ENCODE data around the gene DDX59. TPM values are rescaled to one million over a fixed set of nuclear protein-coding genes. Genes with fewer than 3 reads are reported as not detected.

DDX59 gene
- total RNA-seq, 3 donors from 2014 or later (not counting 1 experiment from before 2014, with no cell fraction given): 31.9 to 39.9 (median 38.7) TPM

GRCh38 chr1:200704986-200705500 lies 35.3 kb upstream of the DDX59 start:
- H3K27me3 Mint-ChIP-seq (ENCODE audit: low read depth in 2 of 2): peaks cover 0 to 9% of the 10 kb centered on the region in 2 donors
- 74% methylated on average over 2 of the region's 3 CpGs for WGBS (ENCODE audit: insufficient coverage)

GRCh38 chr1:200699871-200700270 lies 30.2 kb upstream of the DDX59 start:
- no peaks in the 10 kb centered on the region for H3K4me1 Mint-ChIP-seq
- H3K27ac Mint-ChIP-seq: no peak overlapping the region
- H3K4me3 ChIP-seq (ENCODE audit: low read length): no peak overlapping the region
- no peaks in the 10 kb centered on the region for H3K4me1 ChIP-seq (ENCODE audit: control insufficient read depth, insufficient read depth, low read length)
- peaks cover 13 to 28% of the 10 kb centered on the region in 2 donors for H3K27me3 Mint-ChIP-seq (ENCODE audit: low read depth in 2 of 2)
- DNase-seq: no peak
- no peak for TF ChIP-seq CTCF (IDR thresholded peaks at IDR 0.05)
- no peak overlapping the region for H3K27ac ChIP-seq (ENCODE audit: low read length)
- intact Hi-C loops (cut with micrococcal nuclease): no loop called here
- no peak for ATAC-seq
- no peaks in the 10 kb centered on the region for H3K9me3 Mint-ChIP-seq
- no peaks in the 10 kb centered on the region for H3K36me3 ChIP-seq (ENCODE audit: control insufficient read depth, insufficient read depth, low read length)
- H3K9me3 ChIP-seq (ENCODE audit: control insufficient read depth, insufficient read depth, low read length): no peaks in the 10 kb centered on the region
- H3K36me3 Mint-ChIP-seq: peaks cover 7% of the 10 kb centered on the region
- 13% methylated on average over 1 of the region's 1 CpG for WGBS (ENCODE audit: insufficient coverage)
- no peak overlapping the region for H3K4me3 Mint-ChIP-seq
- H3K27me3 ChIP-seq (ENCODE audit: control insufficient read depth, insufficient read depth, low read length): peaks cover 2% of the 10 kb centered on the region

More at GRCh38 chr1:200704986-200705500, 35.3 kb upstream of the DDX59 start:
- no peaks in the 10 kb centered on the region for H3K9me3 Mint-ChIP-seq
- H3K27me3 ChIP-seq (ENCODE audit: control insufficient read depth, insufficient read depth, low read length): peaks cover 2% of the 10 kb centered on the region
- no peak overlapping the region for H3K27ac Mint-ChIP-seq
- H3K9me3 ChIP-seq (ENCODE audit: control insufficient read depth, insufficient read depth, low read length): no peaks in the 10 kb centered on the region
- TF ChIP-seq CTCF (IDR thresholded peaks at IDR 0.05): no peak
- ATAC-seq (no peak), DNase-seq (no peak)
- H3K4me1 Mint-ChIP-seq: peaks cover 0 to 4% of the 10 kb centered on the region in 2 donors
- H3K36me3 Mint-ChIP-seq: no peaks in the 10 kb centered on the region
- H3K4me3 ChIP-seq (ENCODE audit: low read length): no peak overlapping the region
- H3K4me3 Mint-ChIP-seq: no peak overlapping the region
- H3K4me1 ChIP-seq (ENCODE audit: control insufficient read depth, insufficient read depth, low read length): no peaks in the 10 kb centered on the region
- H3K36me3 ChIP-seq (ENCODE audit: control insufficient read depth, insufficient read depth, low read length): no peaks in the 10 kb centered on the region
- H3K27ac ChIP-seq (ENCODE audit: low read length): no peak overlapping the region
- intact Hi-C loops (cut with micrococcal nuclease): no loop called here

GRCh38 chr1:200694738-200695137 lies 25.0 kb upstream of the DDX59 start:
- 83% methylated on average over 2 of the region's 3 CpGs for WGBS (ENCODE audit: insufficient coverage)
- intact Hi-C loops (cut with micrococcal nuclease): no loop called here
- Mint-ChIP-seq H3K27me3 (ENCODE audit: low read depth in 2 of 2) (peaks cover 13 to 27% of the 10 kb centered on the region in 2 donors), H3K4me3 (no peak overlapping the region), H3K9me3 (no peaks in the 10 kb centered on the region), H3K27ac (no peak overlapping the region), H3K36me3 (peaks cover 7% of the 10 kb centered on the region), H3K4me1 (no peaks in the 10 kb centered on the region)
- no peak overlapping the region for H3K4me3 ChIP-seq (ENCODE audit: low read length)
- H3K27me3 ChIP-seq (ENCODE audit: control insufficient read depth, insufficient read depth, low read length): no peaks in the 10 kb centered on the region
- H3K9me3 ChIP-seq (ENCODE audit: control insufficient read depth, insufficient read depth, low read length): no peaks in the 10 kb centered on the region
- ATAC-seq (no peak), DNase-seq (no peak)
- H3K36me3 ChIP-seq (ENCODE audit: control insufficient read depth, insufficient read depth, low read length): no peaks in the 10 kb centered on the region
- H3K27ac ChIP-seq (ENCODE audit: low read length): no peak overlapping the region
- H3K4me1 ChIP-seq (ENCODE audit: control insufficient read depth, insufficient read depth, low read length): no peaks in the 10 kb centered on the region
- TF ChIP-seq CTCF (IDR thresholded peaks at IDR 0.05): no peak

- Histone ChIP-seq H3K36me3 (ENCODE audit: control insufficient read depth, insufficient read depth, low read length) (no peaks in the 10 kb centered on the region), H3K9me3 (ENCODE audit: control insufficient read depth, insufficient read depth, low read length) (no peaks in the 10 kb centered on the region), H3K4me1 (ENCODE audit: control insufficient read depth, insufficient read depth, low read length) (no peaks in the 10 kb centered on the region), H3K4me3 (ENCODE audit: low read length) (no peak overlapping the region), H3K27ac (ENCODE audit: low read length) (no peak overlapping the region), H3K27me3 (ENCODE audit: control insufficient read depth, insufficient read depth, low read length) (no peaks in the 10 kb centered on the region)
- H3K27me3 Mint-ChIP-seq (ENCODE audit: low read depth in 2 of 2): peaks cover 10 to 24% of the 10 kb centered on the region in 2 donors
- peaks cover 3% of the 10 kb centered on the region for H3K36me3 Mint-ChIP-seq
- H3K9me3 Mint-ChIP-seq: no peaks in the 10 kb centered on the region
- no peak overlapping the region for H3K27ac Mint-ChIP-seq
- ATAC-seq (no peak), DNase-seq (no peak)
- H3K4me1 Mint-ChIP-seq: no peaks in the 10 kb centered on the region
- no peak for TF ChIP-seq CTCF (IDR thresholded peaks at IDR 0.05)
- H3K4me3 Mint-ChIP-seq: no peak overlapping the region
- intact Hi-C loops (cut with micrococcal nuclease): no loop called here
Observed at GRCh38 chr1:200693327-200693726, 23.6 kb upstream of the DDX59 start.
